NCI-H2196 (cell line): ENCODE results near the gene HRH3.
A peak's percentile ranks its signal among the peaks of the same experiment; 100 is the strongest.

ENCODE experiments used
- DNase-seq: peaks from one replicate; lab custom pipeline; 2025; ENCODE audit not compliant: unreplicated experiment; lab: John Stamatoyannopoulos, UW

The HRH3 gene

GRCh38 chr20:62219992-62220665, at the start of gene HRH3:
HRH3 (minus strand) TSS chr20:62220278; CDS start chr20:62219970, 308 bp downstream.
- peak; percentile 44 for DNase-seq

- DNase-seq: no peak
Observed at GRCh38 chr20:62269871-62270270, 49.8 kb upstream of the HRH3 start.

GRCh38 chr20:62269378-62269777, 49.3 kb upstream of the HRH3 start:
- DNase-seq: no peak

GRCh38 chr20:62268228-62268900, 48.3 kb upstream of the HRH3 start:
- DNase-seq: no peak

- DNase-seq: no peak
Observed at GRCh38 chr20:62267543-62267942, 47.5 kb upstream of the HRH3 start.

- DNase-seq: no peak
Observed at GRCh38 chr20:62266851-62267250, 46.8 kb upstream of the HRH3 start.

- no peak for DNase-seq
Observed at GRCh38 chr20:62266340-62266739, 46.3 kb upstream of the HRH3 start.

- no peak for DNase-seq
Observed at GRCh38 chr20:62265365-62265764, 45.3 kb upstream of the HRH3 start.

GRCh38 chr20:62263396-62263795, 43.3 kb upstream of the HRH3 start:
- DNase-seq: no peak

- no peak for DNase-seq
Observed at GRCh38 chr20:62262064-62262463, 42.0 kb upstream of the HRH3 start.

GRCh38 chr20:62259294-62259565, 39.2 kb upstream of the HRH3 start:
- no peak for DNase-seq

- no peak for DNase-seq
Observed at GRCh38 chr20:62258499-62259293, 38.6 kb upstream of the HRH3 start.

GRCh38 chr20:62255976-62256375, 35.9 kb upstream of the HRH3 start:
- DNase-seq: no peak

- no peak for DNase-seq
Observed at GRCh38 chr20:62254021-62254724, 34.1 kb upstream of the HRH3 start.

- DNase-seq: no peak
Observed at GRCh38 chr20:62253398-62253797, 33.3 kb upstream of the HRH3 start.

- no peak for DNase-seq
Observed at GRCh38 chr20:62252342-62252966, 32.4 kb upstream of the HRH3 start.

- DNase-seq: no peak
Observed at GRCh38 chr20:62248890-62249560, 28.9 kb upstream of the HRH3 start.

- peak; percentile 25 for DNase-seq
Observed at GRCh38 chr20:62246872-62247652, 27.0 kb upstream of the HRH3 start.

- no peak for DNase-seq
Observed at GRCh38 chr20:62246431-62246830, 26.4 kb upstream of the HRH3 start.

- no peak for DNase-seq
Observed at GRCh38 chr20:62245911-62246280, 25.8 kb upstream of the HRH3 start.
